Endometrial microvascular endothelial cells (primary cell): ENCODE results near the gene PRF1. TPM values are rescaled to one million over a fixed set of nuclear protein-coding genes. Genes with fewer than 3 reads are reported as not detected.

ENCODE experiments used
- in situ Hi-C: cut with HindIII; loops from 2 replicates; pipeline ENCODE4 v1.10.0; 2017; ENCODE audit warnings: low sequenced_read_pairs, low pct_unique_long_range_greater_than_20kb; ENCODE audit errors: inconsistent ontology term
- total RNA-seq: library from RNA; depleted of rRNA; stranded (reverse); fragments of >200 nt; gene quantifications from one replicate; pipeline ENCODE4 v1.2.3, GENCODE V29; 2015; ENCODE audit errors: inconsistent ontology term

PRF1 gene
- total RNA-seq, 1 donor from 2014 or later: not detected

DNA sequence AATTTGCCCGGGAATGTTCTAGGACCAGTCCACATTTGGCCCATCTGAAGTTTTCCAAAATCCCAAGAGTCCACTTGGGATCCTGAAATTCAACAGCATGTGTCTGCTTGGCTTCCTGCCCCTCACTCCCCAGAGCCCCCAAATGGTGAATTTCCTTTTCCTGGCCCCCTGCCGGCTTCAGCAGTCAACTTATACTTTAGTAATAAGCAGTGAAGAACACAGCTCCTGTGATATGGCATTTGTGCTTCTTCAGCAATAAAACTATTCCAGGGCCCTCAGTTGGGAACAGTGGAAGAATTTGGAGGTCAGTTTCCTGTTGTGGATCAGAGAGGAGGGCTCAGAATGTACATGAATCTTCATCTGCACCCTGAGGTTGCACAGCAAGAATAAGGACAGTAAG, 51.1 kb downstream of the PRF1 start:
- in situ Hi-C loops: no loop called here

GRCh38 chr10:70550459-70550858, 52.1 kb downstream of the PRF1 start:
- in situ Hi-C loops: no loop called here

DNA sequence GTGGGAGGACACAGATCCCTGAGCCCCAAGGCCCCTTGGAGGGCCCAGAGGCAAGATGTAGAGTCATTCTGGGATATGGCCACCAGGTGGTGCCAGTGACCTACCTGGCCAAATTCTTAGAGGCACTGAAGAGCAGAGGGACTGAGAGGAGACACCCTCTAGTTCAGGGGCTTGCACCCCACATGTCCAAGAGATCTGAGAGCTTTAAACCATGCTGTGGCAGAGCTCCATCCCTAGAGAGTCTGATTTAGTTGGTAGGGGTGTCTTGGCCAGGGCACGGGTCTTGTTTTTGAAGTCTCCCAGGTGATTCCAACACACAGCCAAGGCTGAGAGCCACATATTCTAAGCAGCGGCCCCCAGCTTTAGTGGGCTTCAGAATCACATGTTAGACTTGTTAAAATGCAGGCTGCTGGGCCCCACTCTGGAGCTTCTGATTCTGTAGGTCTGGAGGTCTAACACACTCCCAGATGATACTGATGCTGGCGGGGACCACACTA, 52.5 kb downstream of the PRF1 start:
- in situ Hi-C loops: no loop called here

DNA sequence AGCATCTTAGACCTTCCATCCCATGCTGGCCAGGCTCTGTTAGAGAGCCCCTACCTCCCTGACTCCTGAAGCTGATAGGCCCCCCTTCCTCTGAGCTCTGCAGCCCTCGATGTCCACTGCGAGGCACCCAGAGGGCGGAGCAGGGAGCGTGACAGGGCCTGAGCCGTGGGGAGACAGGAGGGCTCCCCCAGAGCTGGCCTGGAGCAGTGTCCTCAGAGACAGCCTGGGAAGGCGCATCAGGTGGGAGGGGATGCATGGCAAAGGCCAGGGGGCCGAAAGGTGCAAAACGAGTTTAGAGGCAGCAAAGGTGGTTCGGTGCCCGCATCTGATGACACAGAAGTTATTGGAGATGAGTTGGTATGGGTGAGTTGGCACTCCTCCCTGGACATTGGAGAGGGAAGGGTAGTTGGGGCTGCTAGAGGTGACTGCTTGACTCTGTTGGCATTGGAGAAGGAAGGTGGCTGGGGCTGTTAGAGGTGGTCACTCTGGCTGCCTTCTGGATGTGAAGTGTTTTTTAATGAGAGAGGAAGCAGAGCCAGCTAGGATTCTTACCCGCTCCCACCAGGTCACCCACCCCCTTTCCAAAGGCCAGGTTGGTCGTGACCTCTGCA, 53.1 kb downstream of the PRF1 start:
- in situ Hi-C loops: no loop called here

Other genes starting within 250 kb of the PRF1 start
- 16.4 TPM for gene LRRC20, start 220.1 kb downstream of the PRF1 start, total RNA-seq
- 31.6 TPM for gene EIF4EBP2, start 198.6 kb downstream of the PRF1 start, total RNA-seq
- not detected for gene NODAL, start 161.1 kb downstream of the PRF1 start, total RNA-seq
- gene PALD1, start 124.0 kb downstream of the PRF1 start, total RNA-seq: 5.3 TPM
- gene ADAMTS14, start 69.8 kb upstream of the PRF1 start, total RNA-seq: not detected
- not detected for gene TBATA, start 182.6 kb upstream of the PRF1 start, total RNA-seq
- gene SGPL1, start 213.2 kb upstream of the PRF1 start, total RNA-seq: 16.9 TPM